Ammon's horn (tissue), 1 donor: Measurements from ENCODE around the gene DGCR2.
"Not testable (repeated sequence)": the region's sequence is repeated elsewhere in the genome, so short reads cannot be mapped to it uniquely, and the experiment has no call there.

ENCODE experiments used
- DNase-seq: peaks from one replicate; pipeline ENCODE4 v3.0.0-alpha.2; 2016; ENCODE audit warnings: low spot score

The DGCR2 gene

GRCh38 chr22:19107730-19108074 is 14.5 kb downstream of the DGCR2 start:
- peak; percentile 7 for DNase-seq

- peak; percentile 1 for DNase-seq
Measured at GRCh38 chr22:19106886-19107729, 15.1 kb downstream of the DGCR2 start.

GRCh38 chr22:19105867-19106802 is 16.1 kb downstream of the DGCR2 start:
- DNase-seq: peak; percentile 1

- DNase-seq: no peak
Measured at GRCh38 chr22:19105456-19105855, 16.8 kb downstream of the DGCR2 start.

- DNase-seq: no peak
Measured at GRCh38 chr22:19103880-19104821, 18.1 kb downstream of the DGCR2 start.

- DNase-seq: no peak
Measured at GRCh38 chr22:19098157-19098556, 24.1 kb downstream of the DGCR2 start.

- no peak for DNase-seq
Measured at GRCh38 chr22:19097518-19097917, 24.7 kb downstream of the DGCR2 start.

GRCh38 chr22:19096555-19096954 is 25.7 kb downstream of the DGCR2 start:
- no peak for DNase-seq

GRCh38 chr22:19094393-19094997 is 27.7 kb downstream of the DGCR2 start:
- no peak for DNase-seq

GRCh38 chr22:19092725-19093124 is 29.5 kb downstream of the DGCR2 start:
- DNase-seq: no peak

- no peak for DNase-seq
Measured at GRCh38 chr22:19090586-19091127, 31.6 kb downstream of the DGCR2 start.

- DNase-seq: no peak
Measured at GRCh38 chr22:19090183-19090582, 32.0 kb downstream of the DGCR2 start.

GRCh38 chr22:19088866-19089595 is 33.2 kb downstream of the DGCR2 start:
- no peak for DNase-seq

- DNase-seq: no peak
Measured at GRCh38 chr22:19086896-19087295, 35.3 kb downstream of the DGCR2 start.

GRCh38 chr22:19086417-19086816 is 35.8 kb downstream of the DGCR2 start:
- no peak for DNase-seq

- DNase-seq: no peak
Measured at GRCh38 chr22:19085233-19085718, 36.9 kb downstream of the DGCR2 start.

GRCh38 chr22:19084586-19084985 is 37.6 kb downstream of the DGCR2 start:
- not testable (repeated sequence) for DNase-seq

- DNase-seq: not testable (repeated sequence)
Measured at GRCh38 chr22:19084126-19084525, 38.1 kb downstream of the DGCR2 start.

GRCh38 chr22:19082793-19083192 is 39.4 kb downstream of the DGCR2 start:
- DNase-seq: no peak

- DNase-seq: no peak
Measured at GRCh38 chr22:19082101-19082500, 40.1 kb downstream of the DGCR2 start.
